Measurements from ENCODE around the gene EFL1. TPM values are rescaled to one million over a fixed set of nuclear protein-coding genes. Genes with fewer than 3 reads are reported as not detected.
A peak's percentile ranks its signal among the peaks of the same experiment; 100 is the strongest.
"Not testable (repeated sequence)": the region's sequence is repeated elsewhere in the genome, so short reads cannot be mapped to it uniquely, and the experiment has no call there.

The EFL1 gene
- total RNA-seq, 1 experiment from 2014 or later: 21.1 TPM

- not testable (repeated sequence) for DNase-seq (ENCODE audit: low read depth)
Observed at GRCh38 chr15:82281276-82281675, 18.7 kb upstream of the EFL1 start.

GRCh38 chr15:82275410-82275809 is 12.9 kb upstream of the EFL1 start:
- no peak for DNase-seq (ENCODE audit: low read depth)

DNA sequence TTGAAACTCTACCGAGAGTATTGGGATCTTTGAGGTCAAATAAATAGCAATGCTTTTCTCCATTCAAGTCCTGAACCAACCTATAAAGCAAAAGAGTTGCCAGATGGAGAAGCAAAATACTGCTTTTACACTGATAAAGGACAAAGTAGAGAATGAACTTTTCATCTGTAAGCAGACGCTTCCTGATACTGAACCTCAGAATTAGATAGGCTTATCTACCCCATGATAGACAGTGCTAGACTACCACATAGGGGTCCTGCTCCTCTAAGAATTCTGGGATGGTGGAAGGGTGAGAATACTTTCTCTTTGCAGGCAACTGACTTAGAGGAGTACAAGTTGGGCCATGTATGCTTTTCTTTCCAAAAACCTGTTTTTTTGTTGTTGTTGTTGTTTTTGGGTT is 9.6 kb upstream of the EFL1 start:
- DNase-seq (ENCODE audit: low read depth): no peak

DNA sequence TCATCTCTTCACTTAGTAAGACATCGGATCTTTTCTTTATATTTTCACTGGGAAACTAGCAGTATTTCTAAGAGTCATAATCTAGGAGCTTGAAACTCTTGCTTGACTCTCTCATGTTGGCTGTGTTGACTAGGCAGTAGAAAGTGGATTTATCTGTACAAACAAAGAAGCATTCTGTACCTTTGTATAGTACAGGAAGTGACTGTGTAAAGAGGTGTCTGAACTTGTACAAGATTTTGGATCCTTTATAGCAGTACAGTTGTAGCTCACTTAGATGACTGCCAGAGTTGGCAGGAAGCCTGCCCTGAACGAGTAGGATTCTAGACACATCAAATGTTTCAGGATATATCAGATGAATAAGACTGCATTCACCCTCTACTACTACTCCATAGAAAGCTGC is 5.9 kb upstream of the EFL1 start:
- DNase-seq (ENCODE audit: low read depth): not testable (repeated sequence)

GRCh38 chr15:82267137-82267536 is 4.6 kb upstream of the EFL1 start:
- DNase-seq (ENCODE audit: low read depth): not testable (repeated sequence)

DNA sequence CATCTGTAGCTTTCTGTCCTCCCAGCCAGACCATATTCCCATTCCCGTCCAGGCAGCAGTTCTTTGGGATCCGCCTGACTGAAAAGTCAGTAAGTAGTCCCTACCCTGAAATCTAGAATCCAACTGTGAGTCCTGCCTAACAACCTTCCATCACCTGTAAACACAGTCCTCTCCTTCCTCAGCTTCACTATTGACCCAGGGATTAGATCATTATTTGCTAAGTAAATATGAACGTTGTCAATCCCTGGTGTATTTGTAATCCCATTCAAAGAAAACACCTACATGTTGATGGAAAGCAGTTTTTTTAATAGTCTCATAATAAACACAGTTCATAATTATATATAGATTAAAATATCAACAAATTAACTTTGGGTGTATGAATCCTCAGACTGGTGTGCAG is 816 bp upstream of the EFL1 start:
- DNase-seq (ENCODE audit: low read depth): peak; percentile 0

DNA sequence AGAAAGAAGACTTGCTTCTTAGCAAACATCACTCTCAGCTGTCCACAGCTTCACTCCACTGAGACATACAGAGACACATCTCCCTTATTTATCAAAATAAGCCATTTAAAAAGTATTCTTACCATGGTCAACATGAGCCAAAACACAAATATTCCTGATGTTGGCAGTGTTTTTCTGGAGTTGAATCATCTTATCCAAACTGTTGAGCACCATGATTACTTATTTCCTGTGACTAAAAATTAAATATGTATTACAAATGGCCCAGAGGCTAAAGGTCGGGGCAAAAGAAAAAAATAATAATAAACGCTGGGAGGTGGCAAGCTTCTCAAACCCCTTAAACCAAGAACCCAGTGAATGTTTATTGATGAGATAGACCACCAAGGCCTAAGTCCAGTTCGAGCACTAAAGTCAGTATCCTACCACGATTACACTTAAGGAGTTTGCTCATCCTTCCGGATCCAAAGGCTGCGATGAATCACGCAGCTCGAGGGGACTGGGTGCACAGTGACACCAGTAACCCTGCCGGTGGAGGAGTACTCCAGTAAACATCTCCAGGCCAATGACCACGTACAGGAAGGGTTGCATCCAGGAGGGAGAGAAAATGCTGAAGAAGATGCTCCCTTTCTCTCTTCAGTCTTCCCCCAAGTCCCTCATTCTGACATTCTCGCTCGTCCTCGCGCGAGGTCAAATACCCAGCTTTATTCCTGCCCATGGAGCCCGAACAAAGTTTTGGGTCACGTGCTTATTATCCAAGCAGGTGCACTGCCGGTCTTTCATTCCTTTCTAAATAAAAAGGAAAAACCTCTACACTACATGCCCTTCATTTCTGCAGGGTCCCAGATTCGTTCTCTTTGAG is 740 bp downstream of the EFL1 start:
- DNase-seq (ENCODE audit: low read depth): peak; percentile 82

GRCh38 chr15:82248261-82248660 is 14.3 kb downstream of the EFL1 start:
- DNase-seq (ENCODE audit: low read depth): peak; percentile 48

DNA sequence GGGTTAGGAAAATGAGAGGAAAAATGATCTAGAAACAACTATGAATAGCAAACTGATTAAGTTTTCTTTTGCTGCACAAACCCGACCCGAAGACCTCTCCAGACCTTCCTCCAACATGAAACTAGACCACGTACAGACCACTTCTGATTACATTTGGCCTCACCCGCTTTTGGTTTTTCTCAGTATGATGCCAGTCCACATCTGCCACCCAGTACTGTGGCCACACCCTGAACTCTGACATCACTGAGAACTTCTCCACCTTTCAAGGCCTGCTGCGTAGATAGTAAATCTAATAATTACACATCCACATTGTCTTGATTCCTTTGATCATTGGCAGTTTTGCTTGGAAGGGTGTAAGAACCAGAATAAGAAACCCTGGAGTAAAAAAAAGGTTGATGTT is 16.6 kb downstream of the EFL1 start:
- DNase-seq (ENCODE audit: low read depth): not testable (repeated sequence)

- not testable (repeated sequence) for DNase-seq (ENCODE audit: low read depth)
Observed at GRCh38 chr15:82243644-82244043, 18.9 kb downstream of the EFL1 start.

GRCh38 chr15:82241836-82242499 is 20.6 kb downstream of the EFL1 start:
- peak; percentile 55 for DNase-seq (ENCODE audit: low read depth)

- DNase-seq (ENCODE audit: low read depth): no peak
Observed at GRCh38 chr15:82239685-82240391, 22.7 kb downstream of the EFL1 start.

GRCh38 chr15:82237944-82238534 is 24.5 kb downstream of the EFL1 start:
- not testable (repeated sequence) for DNase-seq (ENCODE audit: low read depth)

- no peak for DNase-seq (ENCODE audit: low read depth)
Observed at GRCh38 chr15:82231842-82232241, 30.7 kb downstream of the EFL1 start.

GRCh38 chr15:82231233-82231632 is 31.3 kb downstream of the EFL1 start:
- DNase-seq (ENCODE audit: low read depth): peak; percentile 10

DNA sequence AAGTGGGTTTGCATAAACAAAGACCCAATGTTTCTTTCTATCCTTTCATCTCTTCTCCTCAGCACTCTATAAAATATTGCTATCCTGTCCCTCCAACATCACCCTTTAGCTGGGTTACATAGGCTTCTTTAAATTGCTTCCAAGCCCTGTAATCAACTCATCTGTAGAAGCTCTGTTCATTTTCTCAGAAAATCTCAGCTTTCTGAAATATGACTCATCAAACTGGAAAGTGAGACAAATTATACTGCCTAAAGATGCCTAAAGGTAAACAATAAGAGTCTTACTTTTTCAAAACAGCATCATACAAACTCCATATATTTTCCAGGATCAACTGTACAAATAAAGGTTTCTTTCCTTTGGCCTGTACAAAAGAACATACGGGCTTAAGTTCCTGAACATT is 33.8 kb downstream of the EFL1 start:
- DNase-seq (ENCODE audit: low read depth): peak; percentile 7

- peak; percentile 13 for DNase-seq (ENCODE audit: low read depth)
Observed at GRCh38 chr15:82221535-82221934, 41.0 kb downstream of the EFL1 start.

- DNase-seq (ENCODE audit: low read depth): not testable (repeated sequence)
Observed at GRCh38 chr15:82216092-82216491, 46.4 kb downstream of the EFL1 start.

GRCh38 chr15:82212201-82212600 is 50.3 kb downstream of the EFL1 start:
- DNase-seq (ENCODE audit: low read depth): peak; percentile 16

GRCh38 chr15:82210066-82210597 is 52.4 kb downstream of the EFL1 start:
- DNase-seq (ENCODE audit: low read depth): peak; percentile 50

GRCh38 chr15:82204575-82204974 is 58.0 kb downstream of the EFL1 start:
- DNase-seq (ENCODE audit: low read depth): not testable (repeated sequence)
